K562 (cell line): Measurements from ENCODE around the gene ERBB4. TPM values are rescaled to one million over a fixed set of nuclear protein-coding genes. Genes with fewer than 3 reads are reported as not detected.

Experiments used
- ATAC-seq: fragments of 200-7000 bp; cut with Tn5 transposase; 3 replicates; pipeline ENCODE4 v1.9.1; 2020; ENCODE audit warnings: moderate library complexity
- BruUV-seq: library from RNA; stranded (reverse); fragments of 400-500 nt; replicated peaks from 2 replicates; lab custom pipeline; 2021; lab: Mats Ljungman, UMichigan
- CTCF ChIA-PET: fragments of 300-600 bp; formaldehyde crosslinking; extraction: SDS; loops from one replicate; lab custom pipeline; 2021; ENCODE audit warnings: low intra/inter-chr PET ratio; lab: Yijun Ruan, JAX
- POLR2A ChIA-PET: fragments of 300-600, 350-650 bp; sonication (Branson Sonifier 250); formaldehyde crosslinking; extraction: SDS; loops from one replicate; lab custom pipeline; 2021; ENCODE audit warnings: antibody characterized with exemption, inconsistent platforms; lab: Yijun Ruan, JAX
- DNase-seq, 4 experiments: peaks; one replicate each; pipeline versions ENCODE4 v3.0.0 to v3.0.0-alpha.2; 2011 to 2018; ENCODE audit warnings: low spot score in 3 of 4, mixed read lengths in 3 of 4; ENCODE audit errors: extremely low read depth in 1 of 4
- FAIRE-seq: peaks from 2 replicates; lab custom pipeline; 2011; peaks lifted over from hg19 to GRCh38; lab: Jason Lieb, UNC
- H2AFZ ChIP-seq: 2 replicates; pipeline ENCODE4 v1.6.0; 2011; ENCODE audit warnings: low read depth, low read length, control low read depth, inconsistent platforms
- H3K27ac ChIP-seq: fragments of 200-600 bp; 3 replicates; pipeline ENCODE4 v1.8.0; 2011; ENCODE audit warnings: low read depth, mild to moderate bottlenecking, control low read depth, inconsistent platforms, low read length, moderate library complexity, mixed read lengths; ENCODE audit errors: extremely low read depth
- H3K27me3 ChIP-seq, 2 experiments: fragments of 300-600 bp in 1 of 2; 2 replicates in 1 of 2; 3 replicates in 1 of 2; pipeline versions ENCODE4 v1.6.0 to v1.8.0; 2011; ENCODE audit warnings: inconsistent platforms in 2 of 2, low read length in 2 of 2, mild to moderate bottlenecking in 1 of 2, mixed read lengths in 1 of 2, moderate library complexity in 1 of 2; ENCODE audit not compliant: control insufficient read depth in 2 of 2, insufficient read depth in 2 of 2
- H3K36me3 ChIP-seq: fragments of 300-600 bp; 3 replicates; pipeline ENCODE4 v1.8.0; 2011; ENCODE audit warnings: mild to moderate bottlenecking, low read length, inconsistent platforms; ENCODE audit not compliant: control insufficient read depth, insufficient read depth
- H3K4me1 ChIP-seq, 2 experiments: fragments of 200-600 bp in 1 of 2; replicated peaks in 1 of 2; 2 replicates in 1 of 2; 3 replicates in 1 of 2; pipeline versions ENCODE4 v1.5.1 to v1.8.0; 2011; ENCODE audit warnings: inconsistent platforms in 2 of 2, low read length in 2 of 2, mild to moderate bottlenecking in 1 of 2, mixed read lengths in 1 of 2, moderate library complexity in 1 of 2; ENCODE audit not compliant: control insufficient read depth in 2 of 2, insufficient read depth in 2 of 2
- H3K4me2 ChIP-seq: 2 replicates; pipeline ENCODE4 v1.6.1; 2011; ENCODE audit warnings: low read length, control low read depth, inconsistent platforms, mixed read lengths; ENCODE audit not compliant: insufficient read depth
- H3K4me3 ChIP-seq: fragments of 200-600 bp; sonication (generic), shearing (Covaris generic); 2 replicates; pipeline ENCODE4 v1.5.1; 2016; ENCODE audit warnings: control low read depth, inconsistent platforms
- H3K79me2 ChIP-seq: fragments of 200-600 bp; 3 replicates; pipeline ENCODE4 v1.8.0; 2011; ENCODE audit warnings: low read length, inconsistent platforms; ENCODE audit not compliant: control insufficient read depth, insufficient read depth
- H3K9ac ChIP-seq, 2 experiments: 2 replicates each; pipeline versions ENCODE4 v1.6.0 to v1.6.1; 2011; ENCODE audit warnings: low read depth in 2 of 2, low read length in 2 of 2, control low read depth in 1 of 2, inconsistent platforms in 1 of 2, mild to moderate bottlenecking in 1 of 2, mixed read lengths in 1 of 2; ENCODE audit not compliant: insufficient read depth in 1 of 2
- H3K9me1 ChIP-seq: one replicate; pipeline ENCODE4 v1.6.0; 2011; ENCODE audit warnings: inconsistent platforms, mild to moderate bottlenecking, low read length, moderate library complexity; ENCODE audit not compliant: control insufficient read depth, insufficient read depth
- H3K9me3 ChIP-seq: replicated peaks from 2 replicates; pipeline ENCODE4 v1.5.1; 2011; ENCODE audit warnings: low read depth, low read length, inconsistent platforms; ENCODE audit not compliant: control insufficient read depth, insufficient read depth
- H4K20me1 ChIP-seq: replicated peaks from 2 replicates; pipeline ENCODE4 v1.6.1; 2011; ENCODE audit warnings: low read length, inconsistent platforms, mixed read lengths; ENCODE audit not compliant: control insufficient read depth, insufficient read depth
- NELFE ChIP-seq: IDR thresholded peaks from 2 replicates; pipeline ENCODE4 v1.6.1; 2011; ENCODE audit warnings: mild to moderate bottlenecking; ENCODE audit not compliant: insufficient read depth, insufficient read length
- NFXL1 ChIP-seq: fragments of 450-650 bp; formaldehyde crosslinking; IDR thresholded peaks from 2 replicates; pipeline ENCODE4 v1.4.0; 2021; ENCODE audit warnings: mild to moderate bottlenecking
- ZFP1 ChIP-seq: fragments of 450-650 bp; formaldehyde crosslinking; IDR thresholded peaks from 2 replicates; pipeline ENCODE4 v1.4.0; 2020; ENCODE audit warnings: mild to moderate bottlenecking, mixed read lengths
- WGBS: fragments of 100-300 bp; shearing (Covaris generic); methylation state at CpG from one replicate; pipeline ENCODE4 v1.1.6; 2016; ENCODE audit warnings: low coverage, mixed read lengths; ENCODE audit not compliant: insufficient coverage; ENCODE audit errors: missing lambda C conversion rate; 5-methylcytosine and 5-hydroxymethylcytosine counted together
- in situ Hi-C: fragments of 300-500 bp; cut with MboI; formaldehyde crosslinking; loops from 4 replicates; pipeline ENCODE4 v1.15.0; 2018; ENCODE audit warnings: inconsistent platforms, mixed read lengths
- intact Hi-C: fragments of 100-400 bp; cut with micrococcal nuclease; formaldehyde crosslinking; loops from 2 replicates; pipeline ENCODE4 v1.14.2; 2022
- polyA plus RNA-seq, 8 experiments: library from polyadenylated mRNA; depleted of rRNA in 4 of 8; stranded (reverse) in 5 of 8; unstranded in 3 of 8; fragments of >200 nt; fragmentation: Nextera tagmentation in 2 of 8; fragmentation: Illumina TruSeq in 1 of 8; extraction: Ambion mirVana in 2 of 8; extraction: Trizol in 1 of 8; gene quantifications; 2 replicates each; pipeline versions ENCODE4 v1.2.1 to v1.2.3, GENCODE V29; 2011 to 2014; ENCODE audit warnings: inconsistent platforms in 1 of 8, missing spikeins in 1 of 8
- total RNA-seq, 7 experiments: library from RNA; depleted of rRNA in 6 of 7; stranded (reverse); fragments of >200 nt in 6 of 7; fragmentation: Illumina TruSeq in 2 of 7; extraction: Trizol in 2 of 7; gene quantifications; 2 replicates each; pipeline versions ENCODE4 v1.2.1 to v1.2.3, GENCODE V29; 2011 to 2021; ENCODE audit warnings: low replicate concordance in 1 of 7
- TF ChIP-seq, protein P1 (sequence below): sonication (generic); formaldehyde crosslinking; IDR thresholded peaks from 2 replicates; pipeline ENCODE4 v1.8.1; 2023; ENCODE audit warnings: mild to moderate bottlenecking, missing genetic modification reagents
- TF ChIP-seq, protein P2 (sequence below), 3 experiments: IDR thresholded peaks in 2 of 3; conservative IDR thresholded peaks in 1 of 3; 2 replicates each; pipeline ENCODE4 v1.5.1; 2011 to 2012; ENCODE audit warnings: low read length in 3 of 3, mild to moderate bottlenecking in 3 of 3, control low read depth in 2 of 3, improper control_type of control experiment in 1 of 3, inconsistent platforms in 1 of 3, low read depth in 1 of 3, mixed read lengths in 1 of 3, moderate library complexity in 1 of 3; ENCODE audit not compliant: insufficient read depth in 2 of 3

Gene ERBB4
- total and polyA plus RNA-seq, 9 of the 15 experiments (the other 6 are each of a cell fraction or from before 2014, with no cell fraction given): not detected

DNA sequence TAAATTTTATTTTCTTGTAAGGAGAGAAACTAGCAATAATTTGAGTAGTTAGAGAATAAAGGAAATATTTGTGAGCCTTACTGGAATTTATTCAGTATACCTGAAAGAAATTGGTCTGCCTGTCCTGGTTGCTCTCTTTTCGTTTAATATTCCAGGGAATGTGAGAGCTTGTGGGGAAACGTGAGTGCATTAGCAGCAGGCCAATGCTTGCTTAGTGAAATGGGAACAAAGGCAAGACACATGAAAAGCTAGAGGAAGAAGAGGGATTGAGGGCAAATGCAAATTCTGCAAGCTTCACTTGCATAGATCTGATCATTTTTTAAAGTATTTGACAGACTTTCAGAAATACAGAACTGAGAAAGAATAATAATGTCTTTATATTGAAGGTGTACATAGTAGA, 111.0 kb downstream of the ERBB4 start (continued):
- TF ChIP-seq, protein P1, sequence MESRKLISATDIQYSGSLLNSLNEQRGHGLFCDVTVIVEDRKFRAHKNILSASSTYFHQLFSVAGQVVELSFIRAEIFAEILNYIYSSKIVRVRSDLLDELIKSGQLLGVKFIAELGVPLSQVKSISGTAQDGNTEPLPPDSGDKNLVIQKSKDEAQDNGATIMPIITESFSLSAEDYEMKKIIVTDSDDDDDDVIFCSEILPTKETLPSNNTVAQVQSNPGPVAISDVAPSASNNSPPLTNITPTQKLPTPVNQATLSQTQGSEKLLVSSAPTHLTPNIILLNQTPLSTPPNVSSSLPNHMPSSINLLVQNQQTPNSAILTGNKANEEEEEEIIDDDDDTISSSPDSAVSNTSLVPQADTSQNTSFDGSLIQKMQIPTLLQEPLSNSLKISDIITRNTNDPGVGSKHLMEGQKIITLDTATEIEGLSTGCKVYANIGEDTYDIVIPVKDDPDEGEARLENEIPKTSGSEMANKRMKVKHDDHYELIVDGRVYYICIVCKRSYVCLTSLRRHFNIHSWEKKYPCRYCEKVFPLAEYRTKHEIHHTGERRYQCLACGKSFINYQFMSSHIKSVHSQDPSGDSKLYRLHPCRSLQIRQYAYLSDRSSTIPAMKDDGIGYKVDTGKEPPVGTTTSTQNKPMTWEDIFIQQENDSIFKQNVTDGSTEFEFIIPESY (CRISPR knock-in tag): no peak
- no peak for TF ChIP-seq NELFE
- TF ChIP-seq, all 486 proteins: peak for 0

DNA sequence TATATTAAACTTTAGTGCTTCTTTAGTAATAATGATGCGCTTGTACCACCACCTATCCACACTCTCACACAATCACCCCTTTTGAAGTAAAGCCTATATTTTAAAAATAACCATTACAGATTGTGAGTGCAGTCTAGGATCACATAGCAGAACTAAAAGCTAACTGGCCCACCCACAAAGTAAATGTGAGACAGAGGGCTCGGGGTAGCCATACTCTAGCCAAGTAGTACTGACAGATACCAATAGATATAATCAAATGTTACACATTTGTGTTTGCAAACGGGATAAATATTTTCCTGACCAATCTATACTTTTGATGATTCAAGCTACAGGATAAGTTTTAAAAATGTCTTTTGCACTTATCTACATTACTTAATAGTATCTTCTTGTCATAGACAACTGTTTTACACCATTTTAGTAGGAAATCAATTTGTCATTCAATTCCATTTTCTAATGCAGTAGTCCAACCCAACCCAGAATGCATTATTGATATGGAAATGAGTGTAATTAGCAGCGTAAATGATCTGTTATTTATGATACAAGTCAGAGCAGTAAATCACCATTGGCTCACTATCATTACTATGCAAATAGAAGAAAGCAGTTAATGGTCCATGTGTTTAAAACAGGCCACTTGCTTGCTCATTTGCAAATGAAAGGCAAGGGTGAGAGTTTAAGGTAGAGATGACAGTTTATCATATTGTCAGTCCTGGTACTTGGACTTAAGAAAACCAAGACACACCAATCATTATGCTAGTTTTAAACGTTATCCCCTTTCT, 111.8 kb downstream of the ERBB4 start:
- intact Hi-C loops: no loop called here
- Histone ChIP-seq H3K79me2 (no peaks in the 10 kb centered on the region), H3K9ac (no peak overlapping the region), H3K27ac (no peak overlapping the region), H3K9me3 (no peaks in the 10 kb centered on the region), H3K9me1 (no peaks in the 10 kb centered on the region), H3K27me3 (no peaks in the 10 kb centered on the region), H2AFZ (no peak overlapping the region), H3K4me2 (no peak overlapping the region), H4K20me1 (no peaks in the 10 kb centered on the region), H3K36me3 (no peaks in the 10 kb centered on the region), H3K4me3 (no peak overlapping the region), H3K4me1 (no peaks in the 10 kb centered on the region)
- no TSS peak for BruUV-seq
- TF ChIP-seq ZFP1 (no peak), NFXL1 (CRISPR knock-in tag) (no peak)
- TF ChIP-seq, protein P2, sequence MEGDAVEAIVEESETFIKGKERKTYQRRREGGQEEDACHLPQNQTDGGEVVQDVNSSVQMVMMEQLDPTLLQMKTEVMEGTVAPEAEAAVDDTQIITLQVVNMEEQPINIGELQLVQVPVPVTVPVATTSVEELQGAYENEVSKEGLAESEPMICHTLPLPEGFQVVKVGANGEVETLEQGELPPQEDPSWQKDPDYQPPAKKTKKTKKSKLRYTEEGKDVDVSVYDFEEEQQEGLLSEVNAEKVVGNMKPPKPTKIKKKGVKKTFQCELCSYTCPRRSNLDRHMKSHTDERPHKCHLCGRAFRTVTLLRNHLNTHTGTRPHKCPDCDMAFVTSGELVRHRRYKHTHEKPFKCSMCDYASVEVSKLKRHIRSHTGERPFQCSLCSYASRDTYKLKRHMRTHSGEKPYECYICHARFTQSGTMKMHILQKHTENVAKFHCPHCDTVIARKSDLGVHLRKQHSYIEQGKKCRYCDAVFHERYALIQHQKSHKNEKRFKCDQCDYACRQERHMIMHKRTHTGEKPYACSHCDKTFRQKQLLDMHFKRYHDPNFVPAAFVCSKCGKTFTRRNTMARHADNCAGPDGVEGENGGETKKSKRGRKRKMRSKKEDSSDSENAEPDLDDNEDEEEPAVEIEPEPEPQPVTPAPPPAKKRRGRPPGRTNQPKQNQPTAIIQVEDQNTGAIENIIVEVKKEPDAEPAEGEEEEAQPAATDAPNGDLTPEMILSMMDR (IDR thresholded peaks at IDR 0.05 in 2 of 3, conservative IDR thresholded peaks at IDR 0.05 in 1 of 3; ENCODE audit: insufficient read depth in 2 of 3, low read depth in 1 of 3, low read length in 3 of 3): no peak
- CTCF ChIA-PET: no interaction called here
- in situ Hi-C loops: no loop called here
- POLR2A ChIA-PET: no interaction called here
- ATAC-seq (no peak), DNase-seq (no peak), FAIRE-seq (no peak)
- 0% methylated on average over 4 of the region's 5 CpGs for WGBS
